GM12878 (cell line): Measurements from ENCODE around the gene MICA. TPM values are rescaled to one million over a fixed set of nuclear protein-coding genes. Genes with fewer than 3 reads are reported as not detected.

Source experiments
- ATAC-seq: fragments of 200-7000 bp; cut with Tn5 transposase; 3 replicates; pipeline ENCODE4 v1.9.1; 2020; ENCODE audit warnings: mild to moderate bottlenecking, moderate library complexity
- BruUV-seq: library from RNA; stranded (reverse); fragments of 400-500 nt; replicated peaks from 2 replicates; lab custom pipeline; 2021; lab: Mats Ljungman, UMichigan
- CTCF ChIA-PET: fragments of 300-600 bp; sonication (Branson Sonifier 250); formaldehyde crosslinking; extraction: SDS; loops from one replicate; lab custom pipeline; 2021; ENCODE audit warnings: inconsistent platforms; lab: Yijun Ruan, JAX
- POLR2A ChIA-PET: fragments of 350-600 bp; formaldehyde crosslinking; extraction: SDS; loops from one replicate; lab custom pipeline; 2021; ENCODE audit warnings: inconsistent platforms; lab: Charles Lee
- RAD21 ChIA-PET: fragments of 300-600 bp; sonication (Branson Sonifier 250); formaldehyde crosslinking; loops from one replicate; lab custom pipeline; 2023; ENCODE audit warnings: antibody characterized with exemption; ENCODE audit not compliant: unreplicated experiment; lab: Charles Lee
- SMC1A ChIA-PET: fragments of 300-600 bp; sonication (Branson Sonifier 250); formaldehyde crosslinking; loops from one replicate; lab custom pipeline; 2023; ENCODE audit not compliant: unreplicated experiment, uncharacterized antibody; lab: Charles Lee
- DNase-seq: peaks from one replicate; pipeline ENCODE4 v3.0.0-alpha.2; 2011; ENCODE audit warnings: low read depth, low spot score
- FAIRE-seq: peaks from 3 replicates; lab custom pipeline; 2011; peaks lifted over from hg19 to GRCh38; lab: Jason Lieb, UNC
- H2AFZ ChIP-seq: 2 replicates; pipeline ENCODE4 v1.6.0; 2011; ENCODE audit warnings: low read depth, low read length, control low read depth; ENCODE audit not compliant: control insufficient read depth
- H3K27ac ChIP-seq: 2 replicates; pipeline ENCODE4 v1.5.1; 2011; ENCODE audit warnings: control low read depth; ENCODE audit not compliant: control insufficient read depth, insufficient read depth
- H3K27me3 ChIP-seq, 2 experiments: replicated peaks in 1 of 2; 2 replicates each; pipeline versions ENCODE4 v1.6.0 to v1.6.1; 2011; ENCODE audit warnings: low read length in 1 of 2; ENCODE audit not compliant: control insufficient read depth in 2 of 2, insufficient read depth in 2 of 2
- H3K36me3 ChIP-seq, 2 experiments: 2 replicates each; pipeline ENCODE4 v1.5.1; 2011; ENCODE audit warnings: low read length in 1 of 2; ENCODE audit not compliant: control insufficient read depth in 2 of 2, insufficient read depth in 2 of 2
- H3K4me1 ChIP-seq: 2 replicates; pipeline ENCODE4 v1.6.1; 2011; ENCODE audit warnings: mild to moderate bottlenecking, low read length, moderate library complexity, mixed read lengths; ENCODE audit not compliant: control insufficient read depth, insufficient read depth
- H3K4me2 ChIP-seq: 2 replicates; pipeline ENCODE4 v1.6.0; 2011; ENCODE audit warnings: control low read depth; ENCODE audit not compliant: control insufficient read depth, insufficient read depth
- H3K4me3 ChIP-seq: fragments of 200-600 bp; sonication (generic); 2 replicates; pipeline ENCODE4 v1.5.1; 2016
- H3K79me2 ChIP-seq: 2 replicates; pipeline ENCODE4 v1.6.0; 2011; ENCODE audit warnings: low read length; ENCODE audit not compliant: control insufficient read depth, insufficient read depth
- H3K9ac ChIP-seq: 2 replicates; pipeline ENCODE4 v1.8.0; 2011; ENCODE audit warnings: low read length, control low read depth, mixed read lengths; ENCODE audit not compliant: control insufficient read depth, insufficient read depth
- H3K9me3 ChIP-seq: replicated peaks from 3 replicates; pipeline ENCODE4 v1.5.1; 2011; ENCODE audit warnings: mild to moderate bottlenecking, low read length; ENCODE audit not compliant: control insufficient read depth, insufficient read depth
- H4K20me1 ChIP-seq: 2 replicates; pipeline ENCODE4 v1.6.0; 2011; ENCODE audit not compliant: control insufficient read depth, insufficient read depth
- POLR2AphosphoS5 ChIP-seq: IDR thresholded peaks from 2 replicates; pipeline ENCODE4 v1.6.1; 2011; ENCODE audit warnings: mild to moderate bottlenecking, low read length, inconsistent platforms
- WGBS: methylation state at CpG from one replicate; pipeline ENCODE4 v1.1.6; 2016; ENCODE audit warnings: low lambda C conversion rate; ENCODE audit not compliant: insufficient replicate concordance, insufficient coverage; ENCODE audit errors: missing lambda C conversion rate; 5-methylcytosine and 5-hydroxymethylcytosine counted together
- in situ Hi-C: fragments of 300-500 bp; cut with MboI; formaldehyde crosslinking; loops from 9 replicates; pipeline ENCODE4 v1.14.3; 2018; ENCODE audit warnings: mixed read lengths
- intact Hi-C: fragments of 100-400 bp; cut with micrococcal nuclease; formaldehyde crosslinking; loops from one replicate; pipeline ENCODE4 v1.14.2; 2022; ENCODE audit not compliant: unreplicated experiment
- microRNA-seq: library from miRNA; unstranded; fragments of <30 nt; microRNA quantifications from one replicate; pipeline ENCODE4, GENCODE V29; 2018
- polyA plus RNA-seq, 11 experiments: library from polyadenylated mRNA; depleted of rRNA in 4 of 11; unstranded in 6 of 11; stranded (reverse) in 5 of 11; fragments of >200 nt; fragmentation: Nextera tagmentation in 4 of 11; fragmentation: Illumina TruSeq in 1 of 11; extraction: Ambion mirVana in 4 of 11; extraction: Trizol in 1 of 11; gene quantifications; 1 replicate in 1 of 11; 2 replicates in 10 of 11; pipeline versions ENCODE4 v1.2.1 to v1.2.3, GENCODE V29; 2011 to 2016; ENCODE audit warnings: inconsistent platforms in 2 of 11, missing spikeins in 2 of 11, low read depth in 1 of 11
- small RNA-seq: library from RNA; depleted of rRNA; stranded (forward); fragments of <200 nt; gene quantifications from one replicate; pipeline ENCODE3, GENCODE V24; 2014
- total RNA-seq, 4 experiments: library from RNA; depleted of rRNA in 3 of 4; stranded (reverse); fragments of >200 nt in 3 of 4; fragmentation: Illumina TruSeq in 1 of 4; extraction: Trizol in 1 of 4; gene quantifications; 2 replicates each; pipeline versions ENCODE4 v1.2.1 to v1.2.3, GENCODE V29; 2013 to 2021
- TF ChIP-seq, protein P1 (sequence below): fragments of 450-650 bp; IDR thresholded peaks from 2 replicates; pipeline ENCODE4 v1.6.1; 2016; ENCODE audit warnings: mild to moderate bottlenecking, moderate library complexity, borderline replicate concordance

The MICA gene
- total and polyA plus RNA-seq, 10 of the 15 experiments (the other 5 are each of a cell fraction or from before 2014, with no cell fraction given), result 3.6 to 10.5 (median 6.9) TPM

- H3K9ac ChIP-seq, result peak overlapping the region; percentile 95
Measured at GRCh38 chr6:31464252-31465184, 61.1 kb downstream of the MICA start.

More at GRCh38 chr6:31464252-31465184, 61.1 kb downstream of the MICA start:
- intact Hi-C loops, result no loop called here
- Histone ChIP-seq H3K27ac (peak overlapping the region; percentile 89; the same call in 1 of the 2 replicates), H3K4me3 (peak overlapping the region; percentile 98), H4K20me1 (peaks cover 6% of the 10 kb centered on the region)
- 2% methylated on average over 7 of the region's 7 CpGs for WGBS
- RAD21 ChIA-PET, result no interaction called here
- FAIRE-seq, result no peak
- no peak for DNase-seq
- BruUV-seq, result no TSS peak
- in situ Hi-C loops, result no loop called here
- peak; percentile 85 for TF ChIP-seq POLR2AphosphoS5
- TF ChIP-seq, protein P1, sequence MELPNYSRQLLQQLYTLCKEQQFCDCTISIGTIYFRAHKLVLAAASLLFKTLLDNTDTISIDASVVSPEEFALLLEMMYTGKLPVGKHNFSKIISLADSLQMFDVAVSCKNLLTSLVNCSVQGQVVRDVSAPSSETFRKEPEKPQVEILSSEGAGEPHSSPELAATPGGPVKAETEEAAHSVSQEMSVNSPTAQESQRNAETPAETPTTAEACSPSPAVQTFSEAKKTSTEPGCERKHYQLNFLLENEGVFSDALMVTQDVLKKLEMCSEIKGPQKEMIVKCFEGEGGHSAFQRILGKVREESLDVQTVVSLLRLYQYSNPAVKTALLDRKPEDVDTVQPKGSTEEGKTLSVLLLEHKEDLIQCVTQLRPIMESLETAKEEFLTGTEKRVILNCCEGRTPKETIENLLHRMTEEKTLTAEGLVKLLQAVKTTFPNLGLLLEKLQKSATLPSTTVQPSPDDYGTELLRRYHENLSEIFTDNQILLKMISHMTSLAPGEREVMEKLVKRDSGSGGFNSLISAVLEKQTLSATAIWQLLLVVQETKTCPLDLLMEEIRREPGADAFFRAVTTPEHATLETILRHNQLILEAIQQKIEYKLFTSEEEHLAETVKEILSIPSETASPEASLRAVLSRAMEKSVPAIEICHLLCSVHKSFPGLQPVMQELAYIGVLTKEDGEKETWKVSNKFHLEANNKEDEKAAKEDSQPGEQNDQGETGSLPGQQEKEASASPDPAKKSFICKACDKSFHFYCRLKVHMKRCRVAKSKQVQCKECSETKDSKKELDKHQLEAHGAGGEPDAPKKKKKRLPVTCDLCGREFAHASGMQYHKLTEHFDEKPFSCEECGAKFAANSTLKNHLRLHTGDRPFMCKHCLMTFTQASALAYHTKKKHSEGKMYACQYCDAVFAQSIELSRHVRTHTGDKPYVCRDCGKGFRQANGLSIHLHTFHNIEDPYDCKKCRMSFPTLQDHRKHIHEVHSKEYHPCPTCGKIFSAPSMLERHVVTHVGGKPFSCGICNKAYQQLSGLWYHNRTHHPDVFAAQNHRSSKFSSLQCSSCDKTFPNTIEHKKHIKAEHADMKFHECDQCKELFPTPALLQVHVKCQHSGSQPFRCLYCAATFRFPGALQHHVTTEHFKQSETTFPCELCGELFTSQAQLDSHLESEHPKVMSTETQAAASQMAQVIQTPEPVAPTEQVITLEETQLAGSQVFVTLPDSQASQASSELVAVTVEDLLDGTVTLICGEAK, result no peak
- TF ChIP-seq, all 136 proteins: peak for 1
- ChIA-PET POLR2A (no interaction called here), CTCF (no interaction called here), SMC1A (no interaction called here)
- no peaks in the 10 kb centered on the region for H3K27me3 ChIP-seq
- peaks cover 44% of the 10 kb centered on the region for H3K79me2 ChIP-seq
- no peak overlapping the region for H2AFZ ChIP-seq
- no peaks in the 10 kb centered on the region for H3K9me3 ChIP-seq
- peaks cover 11% of the 10 kb centered on the region for H3K4me1 ChIP-seq
- H3K4me2 ChIP-seq, result peak overlapping the region; percentile 98
- H3K36me3 ChIP-seq, result peaks cover 0 to 5% of the 10 kb centered on the region in 2 experiments; a peak in 3 of 4 replicates
- peak; percentile 7; the same call in 2 of the 3 replicates for ATAC-seq

Small RNA genes within 50 kb of the gene (microRNA-seq; reads per million reads assigned to microRNA genes)
- gene MIR6891, result 3.6 reads per million, percentile 21 among the genes with 10 or more reads in this experiment

Small RNA genes within 50 kb of the gene (small RNA-seq; reads per million reads assigned to genes)
- gene HLA-S (not detected), gene MIR6891 (0.12 reads per million), gene RF00019 (not detected), gene RNU6-283P (not detected)

Other genes with a start within 250 kb of the MICA start
Only the 7 nearest of the 18 such genes appear.
- gene HLA-C, start 131.5 kb upstream of the MICA start, total RNA-seq (2014; rRNA removed), result 1,016 and 1,050 TPM in 2 replicates
- gene HLA-C, start 131.5 kb upstream of the MICA start, total RNA-seq (2014; rRNA removed; fragmentation: Illumina TruSeq; extraction: Trizol), result 360 and 377 TPM in 2 replicates
- gene HLA-C, start 131.5 kb upstream of the MICA start, total RNA-seq (2021), result 1,014 and 1,087 TPM in 2 replicates
- 679 and 1,092 TPM in 2 replicates for gene HLA-C, start 131.5 kb upstream of the MICA start, polyA plus RNA-seq (2011; rRNA removed)
- 301 and 341 TPM in 2 replicates for gene HLA-C, start 131.5 kb upstream of the MICA start, polyA plus RNA-seq (2014; fragmentation: Illumina TruSeq; extraction: Trizol)
- gene HLA-C, start 131.5 kb upstream of the MICA start, polyA plus RNA-seq (2014; fragmentation: Nextera tagmentation; extraction: Ambion mirVana), result 100 to 1,000 TPM; 121 to 379 TPM
- gene HLA-C, start 131.5 kb upstream of the MICA start, polyA plus RNA-seq (2014; rRNA removed), result 1,027 and 1,150 TPM in 2 replicates
- 100 to 1,000 TPM; 764 to 848 TPM for gene HLA-C, start 131.5 kb upstream of the MICA start, polyA plus RNA-seq (2016; fragmentation: Nextera tagmentation; extraction: Ambion mirVana)
- 3,342 and 3,485 TPM in 2 replicates for gene HLA-B, start 46.4 kb upstream of the MICA start, total RNA-seq (2014; rRNA removed)
- gene HLA-B, start 46.4 kb upstream of the MICA start, total RNA-seq (2014; rRNA removed; fragmentation: Illumina TruSeq; extraction: Trizol), result 2,610 and 2,649 TPM in 2 replicates
- 3,333 and 3,502 TPM in 2 replicates for gene HLA-B, start 46.4 kb upstream of the MICA start, total RNA-seq (2021)
- gene HLA-B, start 46.4 kb upstream of the MICA start, polyA plus RNA-seq (2011; rRNA removed), result 3,153 and 5,128 TPM in 2 replicates
- gene HLA-B, start 46.4 kb upstream of the MICA start, polyA plus RNA-seq (2014; fragmentation: Illumina TruSeq; extraction: Trizol), result 1,989 and 2,110 TPM in 2 replicates
- 1,000 to 10,000 TPM in 1 of 2 experiments, 100 to 1,000 TPM in 1; 820 to 1,780 TPM for gene HLA-B, start 46.4 kb upstream of the MICA start, polyA plus RNA-seq (2014; fragmentation: Nextera tagmentation; extraction: Ambion mirVana)
- 3,468 and 4,014 TPM in 2 replicates for gene HLA-B, start 46.4 kb upstream of the MICA start, polyA plus RNA-seq (2014; rRNA removed)
- gene HLA-B, start 46.4 kb upstream of the MICA start, polyA plus RNA-seq (2016; fragmentation: Nextera tagmentation; extraction: Ambion mirVana), result 1,000 to 10,000 TPM; 3,407 to 3,656 TPM
- 21.6 and 21.9 TPM in 2 replicates for gene MICB, start 94.5 kb downstream of the MICA start, total RNA-seq (2014; rRNA removed)
- gene MICB, start 94.5 kb downstream of the MICA start, total RNA-seq (2014; rRNA removed; fragmentation: Illumina TruSeq; extraction: Trizol), result 17.6 TPM in 2 replicates
- gene MICB, start 94.5 kb downstream of the MICA start, total RNA-seq (2021), result 15.6 and 18.0 TPM in 2 replicates
- gene MICB, start 94.5 kb downstream of the MICA start, polyA plus RNA-seq (2011; rRNA removed), result 26.6 and 37.1 TPM in 2 replicates
- gene MICB, start 94.5 kb downstream of the MICA start, polyA plus RNA-seq (2014; fragmentation: Illumina TruSeq; extraction: Trizol), result 25.2 and 29.8 TPM in 2 replicates
- gene MICB, start 94.5 kb downstream of the MICA start, polyA plus RNA-seq (2014; fragmentation: Nextera tagmentation; extraction: Ambion mirVana), result 10 to 100 TPM in 1 of 2 experiments, 1 to 10 TPM in 1; 9.0 to 11.3 TPM
- 23.7 and 25.5 TPM in 2 replicates for gene MICB, start 94.5 kb downstream of the MICA start, polyA plus RNA-seq (2014; rRNA removed)
- gene MICB, start 94.5 kb downstream of the MICA start, polyA plus RNA-seq (2016; fragmentation: Nextera tagmentation; extraction: Ambion mirVana), result 10 to 100 TPM; 12.1 to 12.6 TPM
- not detected in 2 replicates for gene MCCD1, start 125.4 kb downstream of the MICA start, total RNA-seq (2014; rRNA removed)
- not detected in 2 replicates for gene MCCD1, start 125.4 kb downstream of the MICA start, total RNA-seq (2014; rRNA removed; fragmentation: Illumina TruSeq; extraction: Trizol)
- gene MCCD1, start 125.4 kb downstream of the MICA start, total RNA-seq (2021), result not detected in 2 replicates
- gene MCCD1, start 125.4 kb downstream of the MICA start, polyA plus RNA-seq (2011; rRNA removed), result not detected in 2 replicates
- not detected in 2 replicates for gene MCCD1, start 125.4 kb downstream of the MICA start, polyA plus RNA-seq (2014; fragmentation: Illumina TruSeq; extraction: Trizol)
- not detected for gene MCCD1, start 125.4 kb downstream of the MICA start, polyA plus RNA-seq (2014; fragmentation: Nextera tagmentation; extraction: Ambion mirVana)
- gene MCCD1, start 125.4 kb downstream of the MICA start, polyA plus RNA-seq (2014; rRNA removed), result not detected in 2 replicates
- gene MCCD1, start 125.4 kb downstream of the MICA start, polyA plus RNA-seq (2016; fragmentation: Nextera tagmentation; extraction: Ambion mirVana), result not detected
- 542 and 564 TPM in 2 replicates for gene DDX39B, start 138.4 kb downstream of the MICA start, total RNA-seq (2014; rRNA removed)
- gene DDX39B, start 138.4 kb downstream of the MICA start, total RNA-seq (2014; rRNA removed; fragmentation: Illumina TruSeq; extraction: Trizol), result 316 and 317 TPM in 2 replicates
- gene DDX39B, start 138.4 kb downstream of the MICA start, total RNA-seq (2021), result 337 and 345 TPM in 2 replicates
- 399 and 625 TPM in 2 replicates for gene DDX39B, start 138.4 kb downstream of the MICA start, polyA plus RNA-seq (2011; rRNA removed)
- 379 and 384 TPM in 2 replicates for gene DDX39B, start 138.4 kb downstream of the MICA start, polyA plus RNA-seq (2014; fragmentation: Illumina TruSeq; extraction: Trizol)
- 100 to 1,000 TPM; 271 to 277 TPM for gene DDX39B, start 138.4 kb downstream of the MICA start, polyA plus RNA-seq (2014; fragmentation: Nextera tagmentation; extraction: Ambion mirVana)
- gene DDX39B, start 138.4 kb downstream of the MICA start, polyA plus RNA-seq (2014; rRNA removed), result 661 and 728 TPM in 2 replicates
- 100 to 1,000 TPM; 275 to 296 TPM for gene DDX39B, start 138.4 kb downstream of the MICA start, polyA plus RNA-seq (2016; fragmentation: Nextera tagmentation; extraction: Ambion mirVana)
- gene ATP6V1G2, start 143.0 kb downstream of the MICA start, total RNA-seq (2014; rRNA removed), result 2.2 and 2.5 TPM in 2 replicates
- 2.7 and 2.9 TPM in 2 replicates for gene ATP6V1G2, start 143.0 kb downstream of the MICA start, total RNA-seq (2014; rRNA removed; fragmentation: Illumina TruSeq; extraction: Trizol)
- 2.5 and 3.5 TPM in 2 replicates for gene ATP6V1G2, start 143.0 kb downstream of the MICA start, total RNA-seq (2021)
- 8.9 and 11.1 TPM in 2 replicates for gene ATP6V1G2, start 143.0 kb downstream of the MICA start, polyA plus RNA-seq (2011; rRNA removed)
- 4.3 and 4.9 TPM in 2 replicates for gene ATP6V1G2, start 143.0 kb downstream of the MICA start, polyA plus RNA-seq (2014; fragmentation: Illumina TruSeq; extraction: Trizol)
- gene ATP6V1G2, start 143.0 kb downstream of the MICA start, polyA plus RNA-seq (2014; fragmentation: Nextera tagmentation; extraction: Ambion mirVana), result under 1 TPM; 0.45 to 0.58 TPM
- gene ATP6V1G2, start 143.0 kb downstream of the MICA start, polyA plus RNA-seq (2014; rRNA removed), result 2.6 and 3.5 TPM in 2 replicates
- 1 to 10 TPM; 2.8 to 3.1 TPM for gene ATP6V1G2, start 143.0 kb downstream of the MICA start, polyA plus RNA-seq (2016; fragmentation: Nextera tagmentation; extraction: Ambion mirVana)
- gene NFKBIL1, start 144.0 kb downstream of the MICA start, total RNA-seq (2014; rRNA removed), result 11.2 and 14.1 TPM in 2 replicates
- 5.3 and 5.4 TPM in 2 replicates for gene NFKBIL1, start 144.0 kb downstream of the MICA start, total RNA-seq (2014; rRNA removed; fragmentation: Illumina TruSeq; extraction: Trizol)
- gene NFKBIL1, start 144.0 kb downstream of the MICA start, total RNA-seq (2021), result 11.9 and 12.0 TPM in 2 replicates
- 3.1 and 5.9 TPM in 2 replicates for gene NFKBIL1, start 144.0 kb downstream of the MICA start, polyA plus RNA-seq (2011; rRNA removed)
- 0.65 and 1.5 TPM in 2 replicates for gene NFKBIL1, start 144.0 kb downstream of the MICA start, polyA plus RNA-seq (2014; fragmentation: Illumina TruSeq; extraction: Trizol)
- gene NFKBIL1, start 144.0 kb downstream of the MICA start, polyA plus RNA-seq (2014; fragmentation: Nextera tagmentation; extraction: Ambion mirVana), result under 1 TPM; 0.19 to 0.64 TPM
- gene NFKBIL1, start 144.0 kb downstream of the MICA start, polyA plus RNA-seq (2014; rRNA removed), result 13.9 and 15.1 TPM in 2 replicates
- gene NFKBIL1, start 144.0 kb downstream of the MICA start, polyA plus RNA-seq (2016; fragmentation: Nextera tagmentation; extraction: Ambion mirVana), result 10 to 100 TPM in 1 of 2 experiments, 1 to 10 TPM in 1; 8.2 to 11.1 TPM